OCI-LY7 (cell line): ENCODE data around the gene ST3GAL3. TPM values are rescaled to one million over a fixed set of nuclear protein-coding genes. Genes with fewer than 3 reads are reported as not detected.

Experiments
- BruUV-seq: library from RNA; stranded (reverse); fragments of 400-500 nt; replicated peaks from 2 replicates; lab custom pipeline; 2021; lab: Mats Ljungman, UMichigan
- CTCF ChIA-PET: fragments of 300-600 bp; sonication (Branson Sonifier 250); formaldehyde crosslinking; loops from one replicate; lab custom pipeline; 2022; ENCODE audit warnings: antibody characterized with exemption; ENCODE audit not compliant: unreplicated experiment; lab: Charles Lee
- POLR2A ChIA-PET: fragments of 300-600 bp; sonication (Branson Sonifier 250); formaldehyde crosslinking; loops from one replicate; lab custom pipeline; 2022; ENCODE audit warnings: antibody characterized with exemption; lab: Charles Lee
- DNase-seq: peaks from one replicate; pipeline ENCODE4 v3.0.0-alpha.2; 2015; ENCODE audit warnings: low spot score
- H2AFZ ChIP-seq: fragments of 200-600 bp; sonication (generic), shearing (Covaris generic); 2 replicates; pipeline ENCODE4 v1.6.1; 2014; ENCODE audit warnings: mild to moderate bottlenecking, antibody characterized with exemption, low read length, moderate library complexity
- H3K27ac ChIP-seq: fragments of 200-600 bp; sonication (generic); 2 replicates; pipeline ENCODE4 v1.5.1; 2014; ENCODE audit warnings: mixed run types, low read depth, mild to moderate bottlenecking, moderate library complexity, low read length, inconsistent platforms; ENCODE audit not compliant: poor library complexity, severe bottlenecking
- H3K36me3 ChIP-seq: fragments of 200-600 bp; sonication (generic); 2 replicates; pipeline ENCODE4 v1.6.1; 2014; ENCODE audit warnings: mild to moderate bottlenecking, antibody characterized with exemption, low read length, moderate library complexity, mixed read lengths; ENCODE audit not compliant: insufficient read depth
- H3K4me1 ChIP-seq: fragments of 200-600 bp; sonication (generic); 2 replicates; pipeline ENCODE4 v1.5.1; 2014; ENCODE audit warnings: mild to moderate bottlenecking, low read length; ENCODE audit not compliant: insufficient read depth, poor library complexity, severe bottlenecking
- H3K4me2 ChIP-seq: fragments of 200-600 bp; sonication (generic); 2 replicates; pipeline ENCODE4 v1.6.1; 2014; ENCODE audit warnings: mild to moderate bottlenecking, low read length
- H3K4me3 ChIP-seq: fragments of 200-600 bp; sonication (generic); 2 replicates; pipeline ENCODE4 v1.5.1; 2014; ENCODE audit warnings: mild to moderate bottlenecking, low read depth, low read length; ENCODE audit not compliant: poor library complexity, severe bottlenecking
- H3K79me2 ChIP-seq: fragments of 200-600 bp; sonication (generic); 2 replicates; pipeline ENCODE4 v1.6.1; 2016; ENCODE audit warnings: low read depth, mild to moderate bottlenecking, low read length, moderate library complexity, mixed read lengths; ENCODE audit not compliant: insufficient read depth
- H3K9me2 ChIP-seq: fragments of 200-600 bp; sonication (generic); 2 replicates; pipeline ENCODE4 v1.6.1; 2016; ENCODE audit warnings: mild to moderate bottlenecking, low read length, mixed read lengths; ENCODE audit not compliant: insufficient read depth
- H3K9me3 ChIP-seq: fragments of 200-600 bp; sonication (generic); 2 replicates; pipeline ENCODE4 v1.6.1; 2014; ENCODE audit warnings: mild to moderate bottlenecking, mixed run types, low read length, mixed read lengths
- H4K20me1 ChIP-seq: fragments of 200-600 bp; sonication (generic); 2 replicates; pipeline ENCODE4 v1.6.1; 2014; ENCODE audit warnings: mild to moderate bottlenecking, antibody characterized with exemption, low read length, moderate library complexity, mixed read lengths; ENCODE audit not compliant: insufficient read depth
- CTCF ChIP-seq: fragments of 200-600 bp; sonication (generic); conservative IDR thresholded peaks from 2 replicates; pipeline ENCODE4 v1.5.1; 2014; ENCODE audit warnings: mild to moderate bottlenecking, antibody characterized with exemption, low read length, moderate library complexity, mixed read lengths
- EZH2phosphoT487 ChIP-seq: fragments of 200-600 bp; sonication (generic); IDR thresholded peaks from 2 replicates; pipeline ENCODE4 v1.6.1; 2018; ENCODE audit warnings: low read depth, borderline replicate concordance, mild to moderate bottlenecking, mixed run types, antibody characterized with exemption, low read length, moderate library complexity, mixed read lengths
- intact Hi-C: fragments of 100-400 bp; cut with micrococcal nuclease; formaldehyde crosslinking; loops from one replicate; pipeline ENCODE4 v1.10.0; 2022; ENCODE audit not compliant: unreplicated experiment
- total RNA-seq, 2 experiments: library from RNA; depleted of rRNA in 1 of 2; stranded (reverse); fragments of >200 nt in 1 of 2; shearing (Covaris generic) in 1 of 2; gene quantifications; 2 replicates each; pipeline ENCODE4 v1.2.3, GENCODE V29; 2014 to 2022

Gene ST3GAL3
- total RNA-seq, 2 experiments from 2014 or later = 24.0 to 45.0 TPM

DNA sequence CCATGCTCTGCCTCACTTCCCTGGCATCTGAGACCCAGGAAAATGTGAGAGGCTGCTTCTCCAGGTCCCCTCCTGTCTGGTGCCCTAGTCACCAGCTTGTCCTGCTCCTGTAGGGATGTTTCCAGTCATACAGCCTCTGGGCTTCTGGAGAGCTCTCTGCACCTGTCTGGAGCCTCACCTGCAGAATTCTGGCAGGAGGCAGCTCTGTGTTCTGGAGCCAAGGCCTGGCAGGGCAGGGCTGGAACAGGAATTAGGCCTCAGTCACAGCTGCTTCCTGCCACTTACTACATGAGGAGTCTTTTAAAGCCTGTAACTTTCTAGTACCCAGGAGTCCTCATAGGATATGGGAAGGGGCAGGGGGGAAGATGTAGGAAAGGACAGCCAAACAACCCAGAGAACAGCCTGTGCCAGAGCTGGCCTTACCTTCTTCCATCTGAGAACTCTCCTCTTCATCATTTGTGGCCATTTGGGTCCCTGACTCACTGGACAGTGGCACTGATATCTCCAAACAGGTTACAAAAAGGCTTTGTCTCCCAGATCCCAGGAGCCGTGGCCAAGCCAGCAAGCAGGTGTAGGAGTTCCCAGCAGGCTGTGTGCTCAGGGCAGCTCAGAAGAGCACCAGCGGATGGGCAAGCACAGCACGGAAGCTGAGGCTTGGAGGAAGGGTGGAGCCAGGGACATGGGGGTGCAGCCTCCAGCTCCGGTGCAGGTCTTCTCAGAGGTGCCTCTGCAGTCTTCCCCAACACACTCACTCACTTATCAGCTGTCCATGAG, 194.9 kb downstream of the ST3GAL3 start:
- Histone ChIP-seq H3K9me3 (no peaks in the 10 kb centered on the region), H3K4me1 (no peaks in the 10 kb centered on the region), H3K4me3 (no peak overlapping the region), H3K9me2 (no peaks in the 10 kb centered on the region), H3K4me2 (no peak overlapping the region), H4K20me1 (no peaks in the 10 kb centered on the region), H3K36me3 (peaks cover 4% of the 10 kb centered on the region; the same call in 1 of the 2 replicates), H2AFZ (no peak overlapping the region), H3K27ac (no peak overlapping the region), H3K79me2 (no peaks in the 10 kb centered on the region)
- TF ChIP-seq CTCF = no peak
- POLR2A ChIA-PET = no interaction called here
- no TSS peak for BruUV-seq
- no peak for DNase-seq
- CTCF ChIA-PET = no interaction called here
- intact Hi-C loops = no loop called here

- Histone ChIP-seq H3K4me3 (no peak overlapping the region), H4K20me1 (no peaks in the 10 kb centered on the region), H3K79me2 (no peaks in the 10 kb centered on the region), H2AFZ (no peak overlapping the region), H3K9me3 (no peaks in the 10 kb centered on the region), H3K4me2 (no peak overlapping the region), H3K9me2 (no peaks in the 10 kb centered on the region), H3K36me3 (no peaks in the 10 kb centered on the region), H3K4me1 (no peaks in the 10 kb centered on the region), H3K27ac (no peak overlapping the region)
- no peak for DNase-seq
- CTCF ChIA-PET = no interaction called here
- TF ChIP-seq CTCF (no peak), EZH2phosphoT487 (no peak)
- no TSS peak for BruUV-seq
- intact Hi-C loops = no loop called here
- POLR2A ChIA-PET = no interaction called here
Measured at GRCh38 chr1:43904660-43905551, 197.6 kb downstream of the ST3GAL3 start.
